A549 (cell line): ENCODE data around the gene LRRIQ1.

Source experiments
- CHD2 ChIP-seq: fragments of 150-350 bp; IDR thresholded peaks from 2 replicates; pipeline ENCODE4 v1.6.1; 2014; ENCODE audit warnings: low read length; ENCODE audit not compliant: partially characterized antibody
- EP300 ChIP-seq, 2 experiments: fragments of >200 bp; sonication (Bioruptor Twin); formaldehyde crosslinking; IDR thresholded peaks; 2 replicates in 1 of 2; 3 replicates in 1 of 2; pipeline ENCODE4 v1.6.1; 2016 to 2017
- JUNB ChIP-seq: fragments of >200 bp; sonication (Bioruptor Twin); formaldehyde crosslinking; IDR thresholded peaks from 2 replicates; pipeline ENCODE4 v1.6.1; 2016
- KDM1A ChIP-seq: fragments of 200-600 bp; sonication (generic); IDR thresholded peaks from 2 replicates; pipeline ENCODE4 v1.6.1; 2016; ENCODE audit warnings: low read depth, mild to moderate bottlenecking
- POLR2A ChIP-seq: IDR thresholded peaks from 2 replicates; pipeline ENCODE4 v1.6.1; 2012; ENCODE audit warnings: mild to moderate bottlenecking, low read length
- POLR2AphosphoS2 ChIP-seq: conservative IDR thresholded peaks from 2 replicates; pipeline ENCODE4 v1.6.1; 2012; ENCODE audit warnings: low read length, improper control_type of control experiment, inconsistent platforms
- RAD21 ChIP-seq, 2 experiments: fragments of >200 bp in 1 of 2; sonication (Bioruptor Twin) in 1 of 2; formaldehyde crosslinking in 1 of 2; IDR thresholded peaks in 1 of 2; conservative IDR thresholded peaks in 1 of 2; 2 replicates in 1 of 2; 3 replicates in 1 of 2; pipeline ENCODE4 v1.6.1; 2012 to 2018; ENCODE audit warnings: inconsistent platforms in 1 of 2
- USF2 ChIP-seq: fragments of 450-650 bp; IDR thresholded peaks from 2 replicates; pipeline ENCODE4 v1.6.1; 2014; ENCODE audit warnings: antibody characterized with exemption
- TF ChIP-seq, protein P1 (sequence below): fragments of >200 bp; sonication (Bioruptor Twin); formaldehyde crosslinking; IDR thresholded peaks from 3 replicates; pipeline ENCODE4 v1.5.1; 2016

- peak; percentile 73 for TF ChIP-seq USF2
- no peak for TF ChIP-seq POLR2AphosphoS2
- TF ChIP-seq JUNB, result no peak
- no peak for TF ChIP-seq EP300 (IDR thresholded peaks at IDR 0.05)
- TF ChIP-seq POLR2A, result no peak
- TF ChIP-seq, protein P1, sequence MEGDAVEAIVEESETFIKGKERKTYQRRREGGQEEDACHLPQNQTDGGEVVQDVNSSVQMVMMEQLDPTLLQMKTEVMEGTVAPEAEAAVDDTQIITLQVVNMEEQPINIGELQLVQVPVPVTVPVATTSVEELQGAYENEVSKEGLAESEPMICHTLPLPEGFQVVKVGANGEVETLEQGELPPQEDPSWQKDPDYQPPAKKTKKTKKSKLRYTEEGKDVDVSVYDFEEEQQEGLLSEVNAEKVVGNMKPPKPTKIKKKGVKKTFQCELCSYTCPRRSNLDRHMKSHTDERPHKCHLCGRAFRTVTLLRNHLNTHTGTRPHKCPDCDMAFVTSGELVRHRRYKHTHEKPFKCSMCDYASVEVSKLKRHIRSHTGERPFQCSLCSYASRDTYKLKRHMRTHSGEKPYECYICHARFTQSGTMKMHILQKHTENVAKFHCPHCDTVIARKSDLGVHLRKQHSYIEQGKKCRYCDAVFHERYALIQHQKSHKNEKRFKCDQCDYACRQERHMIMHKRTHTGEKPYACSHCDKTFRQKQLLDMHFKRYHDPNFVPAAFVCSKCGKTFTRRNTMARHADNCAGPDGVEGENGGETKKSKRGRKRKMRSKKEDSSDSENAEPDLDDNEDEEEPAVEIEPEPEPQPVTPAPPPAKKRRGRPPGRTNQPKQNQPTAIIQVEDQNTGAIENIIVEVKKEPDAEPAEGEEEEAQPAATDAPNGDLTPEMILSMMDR, result 0 out of 3 replicates have a peak, but pooled peaks have one; percentile 7
- TF ChIP-seq RAD21 (conservative IDR thresholded peaks at IDR 0.05 in 1 of 2, IDR thresholded peaks at IDR 0.05 in 1 of 2), result peak in 1 of 2 experiments; percentile 13; a peak in 2 of 5 replicates
- no peak for TF ChIP-seq CHD2
- TF ChIP-seq KDM1A, result no peak
Observed at GRCh38 chr12:85280165-85280983, 244.2 kb downstream of the LRRIQ1 start, which contains the start of gene ALX1.
